ENCODE measurements around the gene SLC12A3.
"Not testable (repeated sequence)": the region's sequence is repeated elsewhere in the genome, so short reads cannot be mapped to it uniquely, and the experiment has no call there.

The SLC12A3 gene

GRCh38 chr16:56865394-56866062 is 521 bp downstream of the SLC12A3 start:
- DNase-seq (ENCODE audit: low spot score): no peak
- no peak for TF ChIP-seq CTCF (IDR thresholded peaks at IDR 0.05; ENCODE audit: extremely low read depth, insufficient read depth, missing control alignments)
- in situ Hi-C loops (cut with MboI; ENCODE audit: low pct_unique_long_range_greater_than_20kb, low sequenced_read_pairs, unreplicated experiment): loop anchor here (10.0 kb wide), 2 partner anchors 89 to 179 kb away; no protein-coding TSS in a partner anchor

GRCh38 chr16:56866955-56867830 is 2.2 kb downstream of the SLC12A3 start:
- in situ Hi-C loops (cut with MboI; ENCODE audit: low pct_unique_long_range_greater_than_20kb, low sequenced_read_pairs, unreplicated experiment): loop anchor here (10.0 kb wide), 2 partner anchors 88 to 178 kb away; no protein-coding TSS in a partner anchor
- peak; percentile 56 for TF ChIP-seq CTCF (IDR thresholded peaks at IDR 0.05; ENCODE audit: extremely low read depth, insufficient read depth, missing control alignments)
- DNase-seq (ENCODE audit: low spot score): peak; percentile 72

GRCh38 chr16:56868175-56868574 is 3.2 kb downstream of the SLC12A3 start:
- in situ Hi-C loops (cut with MboI; ENCODE audit: low pct_unique_long_range_greater_than_20kb, low sequenced_read_pairs, unreplicated experiment): loop anchor here (10.0 kb wide), 2 partner anchors 87 to 177 kb away; no protein-coding TSS in a partner anchor
- no peak for DNase-seq (ENCODE audit: low spot score)
- TF ChIP-seq CTCF (IDR thresholded peaks at IDR 0.05; ENCODE audit: extremely low read depth, insufficient read depth, missing control alignments): no peak

- in situ Hi-C loops (cut with MboI; ENCODE audit: low pct_unique_long_range_greater_than_20kb, low sequenced_read_pairs, unreplicated experiment): loop anchor here (10.0 kb wide), 2 partner anchors 86 to 176 kb away; no protein-coding TSS in a partner anchor
- not testable (repeated sequence) for DNase-seq (ENCODE audit: low spot score)
Observed at GRCh38 chr16:56868766-56869165, 3.8 kb downstream of the SLC12A3 start.

- DNase-seq (ENCODE audit: low spot score): peak; percentile 59
- peak; percentile 36 for TF ChIP-seq CTCF (IDR thresholded peaks at IDR 0.05; ENCODE audit: extremely low read depth, insufficient read depth, missing control alignments)
- in situ Hi-C loops (cut with MboI; ENCODE audit: low pct_unique_long_range_greater_than_20kb, low sequenced_read_pairs, unreplicated experiment): loop anchor here (10.0 kb wide), 2 partner anchors 85 to 175 kb away; no protein-coding TSS in a partner anchor
Observed at GRCh38 chr16:56869513-56870275, 4.7 kb downstream of the SLC12A3 start.

GRCh38 chr16:56870276-56870888 is 5.4 kb downstream of the SLC12A3 start:
- no peak for TF ChIP-seq CTCF (IDR thresholded peaks at IDR 0.05; ENCODE audit: extremely low read depth, insufficient read depth, missing control alignments)
- DNase-seq (ENCODE audit: low spot score): no peak
- in situ Hi-C loops (cut with MboI; ENCODE audit: low pct_unique_long_range_greater_than_20kb, low sequenced_read_pairs, unreplicated experiment): no loop called here

All from GM13977 (cell line).